GM12875 (cell line): ENCODE data around the gene TEX261.
"Not testable (repeated sequence)": the region's sequence is repeated elsewhere in the genome, so short reads cannot be mapped to it uniquely, and the experiment has no call there.

ENCODE experiments used
- H3K4me3 ChIP-seq: one replicate; pipeline ENCODE4 v1.5.1; 2011; ENCODE audit warnings: low read depth, low read length, control low read depth
- TF ChIP-seq, protein P1 (sequence below): IDR thresholded peaks from 2 replicates; pipeline ENCODE4 v1.5.1; 2011; ENCODE audit warnings: low read depth, mild to moderate bottlenecking, control low read depth, inconsistent platforms, low read length, moderate library complexity, borderline replicate concordance; ENCODE audit not compliant: insufficient read depth

The TEX261 gene

DNA sequence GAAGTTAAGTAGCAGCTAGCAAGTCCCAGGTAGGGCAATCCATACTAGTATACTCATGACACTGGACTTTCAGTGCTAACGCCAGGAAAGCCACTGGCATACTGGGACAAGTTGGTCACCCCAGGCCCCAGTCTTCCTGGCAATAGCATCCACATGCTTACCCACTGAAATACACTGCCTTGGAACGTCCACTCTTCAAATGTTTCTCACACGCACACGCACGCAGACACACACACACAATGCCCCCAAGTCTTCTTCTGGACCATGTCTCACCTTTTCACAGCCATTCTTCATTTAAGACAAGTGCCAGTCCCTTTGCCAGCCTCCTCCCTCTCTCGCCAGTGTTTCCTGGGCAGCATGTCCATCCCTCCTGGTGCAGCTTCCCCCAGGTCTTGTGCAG is 8.7 kb upstream of the TEX261 start:
- no peak overlapping the region for H3K4me3 ChIP-seq
- TF ChIP-seq, protein P1, sequence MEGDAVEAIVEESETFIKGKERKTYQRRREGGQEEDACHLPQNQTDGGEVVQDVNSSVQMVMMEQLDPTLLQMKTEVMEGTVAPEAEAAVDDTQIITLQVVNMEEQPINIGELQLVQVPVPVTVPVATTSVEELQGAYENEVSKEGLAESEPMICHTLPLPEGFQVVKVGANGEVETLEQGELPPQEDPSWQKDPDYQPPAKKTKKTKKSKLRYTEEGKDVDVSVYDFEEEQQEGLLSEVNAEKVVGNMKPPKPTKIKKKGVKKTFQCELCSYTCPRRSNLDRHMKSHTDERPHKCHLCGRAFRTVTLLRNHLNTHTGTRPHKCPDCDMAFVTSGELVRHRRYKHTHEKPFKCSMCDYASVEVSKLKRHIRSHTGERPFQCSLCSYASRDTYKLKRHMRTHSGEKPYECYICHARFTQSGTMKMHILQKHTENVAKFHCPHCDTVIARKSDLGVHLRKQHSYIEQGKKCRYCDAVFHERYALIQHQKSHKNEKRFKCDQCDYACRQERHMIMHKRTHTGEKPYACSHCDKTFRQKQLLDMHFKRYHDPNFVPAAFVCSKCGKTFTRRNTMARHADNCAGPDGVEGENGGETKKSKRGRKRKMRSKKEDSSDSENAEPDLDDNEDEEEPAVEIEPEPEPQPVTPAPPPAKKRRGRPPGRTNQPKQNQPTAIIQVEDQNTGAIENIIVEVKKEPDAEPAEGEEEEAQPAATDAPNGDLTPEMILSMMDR, result no peak

DNA sequence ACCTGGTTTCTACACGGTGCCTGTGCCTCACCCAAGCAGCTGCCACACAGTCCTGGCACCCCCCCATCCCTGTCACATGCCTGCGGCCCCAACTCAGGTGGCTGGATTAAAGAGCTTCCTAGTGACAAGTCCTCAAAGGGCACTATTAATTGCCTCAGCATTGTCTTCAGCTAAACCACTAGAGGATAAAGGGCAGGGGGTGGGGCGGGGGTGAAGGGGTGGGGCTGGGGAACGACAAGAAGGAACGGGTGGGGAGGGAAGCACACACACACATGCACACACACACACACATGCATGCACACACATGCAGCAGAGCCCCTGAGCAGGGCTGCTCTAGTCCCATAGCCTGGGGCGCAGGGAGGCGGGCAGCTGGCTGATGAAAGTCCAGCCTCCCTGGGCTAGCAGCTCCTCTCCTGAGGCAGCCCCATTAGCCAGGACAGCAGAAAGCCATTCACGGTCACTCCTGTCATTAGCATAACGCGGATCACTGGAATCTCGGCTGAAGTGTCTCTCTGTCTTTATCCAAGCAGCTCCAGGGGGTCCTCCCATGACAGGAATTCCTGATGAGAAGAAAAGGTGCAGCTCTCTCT is 7.4 kb upstream of the TEX261 start:
- H3K4me3 ChIP-seq, result no peak overlapping the region
- TF ChIP-seq, protein P1, result no peak

GRCh38 chr2:71001592-71001927 is 6.9 kb upstream of the TEX261 start:
- no peak overlapping the region for H3K4me3 ChIP-seq
- TF ChIP-seq, protein P1, result no peak

DNA sequence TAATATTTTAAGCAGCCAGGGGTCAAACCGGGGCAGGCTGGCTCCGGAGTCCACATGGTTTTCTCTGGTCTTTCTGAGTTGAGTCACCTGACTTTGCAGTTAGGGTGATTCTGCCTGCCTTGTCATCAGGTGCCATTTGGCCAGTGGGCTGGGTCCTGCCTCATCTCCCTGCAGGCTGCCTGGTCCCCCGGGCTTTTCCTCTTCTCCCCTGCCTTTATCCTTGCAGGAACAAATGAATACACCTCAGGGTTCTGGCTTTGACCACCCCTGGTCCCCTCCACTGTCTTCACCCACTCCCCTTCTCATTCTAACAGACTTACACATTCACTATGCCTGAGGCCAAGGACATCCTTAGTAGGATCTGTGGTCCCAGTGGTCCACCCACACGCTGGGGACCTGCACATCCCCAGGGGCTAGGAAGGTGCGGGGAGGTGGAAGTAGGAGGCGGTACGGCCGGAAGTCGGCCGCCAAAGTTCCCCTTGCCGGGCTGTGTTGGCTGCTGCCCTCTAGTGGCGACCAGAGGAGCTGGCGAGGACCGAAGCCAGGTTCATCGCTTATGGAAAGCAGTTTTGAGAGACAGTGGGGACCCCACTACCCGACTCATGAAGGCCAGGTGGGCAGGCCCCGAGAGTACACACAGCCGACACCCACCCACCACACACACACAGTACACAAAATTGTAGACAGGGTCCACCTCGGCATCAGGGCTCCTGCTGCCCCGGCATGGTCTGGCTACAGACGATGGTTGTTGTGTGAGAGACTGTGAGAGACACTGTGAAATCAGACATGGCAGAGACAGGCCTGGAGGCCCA is 6.3 kb upstream of the TEX261 start:
- no peak overlapping the region for H3K4me3 ChIP-seq
- TF ChIP-seq, protein P1, result peak; percentile 98

- H3K4me3 ChIP-seq, result not testable (repeated sequence)
These were observed 5.3 kb upstream of the TEX261 start for GRCh38 chr2:70999931-71000330.

DNA sequence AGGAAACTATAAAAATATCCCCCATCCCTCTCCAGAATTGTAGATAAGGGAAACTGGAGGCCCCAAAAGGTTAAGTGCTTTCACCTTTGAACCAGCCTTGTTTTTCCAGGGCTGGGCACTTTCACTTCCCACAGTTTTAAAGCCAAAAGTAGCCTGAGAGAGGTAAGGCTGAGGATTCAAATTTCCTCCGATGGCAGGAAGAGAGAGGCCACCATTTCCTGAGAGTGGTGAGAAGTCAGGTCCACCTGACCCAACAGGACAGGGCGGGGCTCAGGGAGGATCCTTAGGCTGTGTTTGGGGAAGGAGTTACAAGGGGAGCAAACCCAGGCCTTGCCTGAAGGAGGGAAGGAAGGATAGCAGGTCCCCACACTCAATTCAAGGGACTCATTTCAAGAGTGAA is 4.7 kb upstream of the TEX261 start:
- TF ChIP-seq, protein P1, result no peak
- no peak overlapping the region for H3K4me3 ChIP-seq

DNA sequence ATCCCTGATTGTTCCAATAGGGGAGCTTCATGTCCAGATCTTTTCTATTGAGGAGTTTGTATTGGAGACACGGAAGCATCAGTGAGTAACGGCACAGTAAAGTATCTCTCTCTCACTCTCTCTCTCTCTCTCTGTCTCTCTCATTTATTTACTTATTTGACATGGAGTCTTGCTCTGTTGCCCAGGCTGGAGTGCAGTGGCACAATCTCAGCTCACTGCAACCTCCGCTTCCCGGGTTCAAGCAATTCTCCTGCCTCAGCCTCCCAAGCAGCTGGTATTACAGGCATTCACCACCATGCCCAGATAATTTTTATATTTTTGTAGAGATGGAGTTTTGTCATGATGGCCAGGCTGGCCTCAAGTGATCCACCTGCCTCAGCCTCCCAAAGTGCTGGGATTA is 4.2 kb upstream of the TEX261 start:
- H3K4me3 ChIP-seq, result not testable (repeated sequence)

GRCh38 chr2:70995426-70995729 is 705 bp upstream of the TEX261 start:
- TF ChIP-seq, protein P1, result peak; percentile 46; the same call in 1 of the 2 replicates
- peak overlapping the region; percentile 71 for H3K4me3 ChIP-seq
